ENCODE measurements around the gene FILIP1.

FILIP1 gene

DNA sequence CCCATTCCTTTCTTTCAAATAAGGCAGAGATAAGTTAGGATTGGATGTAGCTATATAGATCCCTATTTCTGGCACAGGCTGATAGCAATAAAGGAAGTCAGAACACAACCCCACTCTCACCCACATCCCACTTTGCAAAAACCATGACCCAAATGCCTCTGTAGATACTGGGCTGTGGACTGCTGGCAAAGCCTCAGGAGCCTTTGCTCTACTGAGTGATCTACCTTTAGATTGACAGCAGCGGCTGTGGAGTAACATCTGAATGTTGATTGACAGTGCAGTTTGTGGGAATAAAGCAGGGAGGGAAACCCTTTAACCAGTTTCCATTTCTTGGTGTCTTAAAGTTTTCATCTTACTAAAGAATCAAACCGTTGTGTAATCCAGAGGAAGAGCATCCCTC lies 202.3 kb downstream of the FILIP1 start:
- Mint-ChIP-seq H3K4me1 (peaks cover 32% of the 10 kb centered on the region), H3K27me3 (no peaks in the 10 kb centered on the region), H3K27ac (no peak overlapping the region), H3K9me3 (no peaks in the 10 kb centered on the region), H3K36me3 (peaks cover 18% of the 10 kb centered on the region), H3K4me3 (no peak overlapping the region)
- DNase-seq, result no peak
- CTCF ChIA-PET, result no interaction called here

DNA sequence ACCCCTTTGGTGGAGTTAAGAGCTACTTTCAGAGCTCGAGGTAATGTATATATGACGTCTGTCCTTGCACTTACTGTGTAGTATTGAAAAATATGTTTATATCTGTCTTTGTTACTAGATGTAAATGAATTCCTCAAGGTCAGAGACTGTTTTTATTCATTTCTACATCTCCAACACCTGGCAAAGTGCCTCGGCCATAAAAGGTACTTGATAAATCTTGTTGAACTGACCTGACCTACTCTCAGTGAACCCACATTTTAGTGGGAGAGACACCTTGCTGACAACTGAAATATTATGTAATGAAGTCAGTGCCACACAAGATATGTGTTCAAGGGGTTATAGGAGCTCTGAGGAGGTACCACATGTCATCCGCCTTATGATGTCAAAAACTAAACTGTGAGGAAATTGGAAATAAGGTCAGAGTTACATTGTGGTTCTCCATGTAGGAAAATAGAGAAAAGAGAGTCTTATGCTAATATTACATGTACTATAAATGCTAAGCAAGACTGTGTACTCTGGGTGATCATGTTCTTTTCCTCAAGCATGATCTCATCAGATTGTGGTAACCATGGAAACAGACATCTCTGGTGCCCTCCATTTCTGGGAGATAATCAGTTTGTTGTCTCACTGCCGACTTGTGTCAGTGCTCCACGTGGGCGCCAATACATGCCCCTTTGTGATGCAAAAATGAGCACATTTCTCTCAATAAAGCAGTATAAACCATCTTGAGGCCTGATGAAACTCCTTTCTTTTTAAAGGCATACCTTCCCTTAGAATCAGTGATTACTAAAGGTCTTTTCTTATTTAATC lies 203.3 kb downstream of the FILIP1 start:
- Mint-ChIP-seq H3K27ac (no peak overlapping the region), H3K9me3 (no peaks in the 10 kb centered on the region), H3K4me3 (no peak overlapping the region), H3K4me1 (peaks cover 35% of the 10 kb centered on the region), H3K27me3 (no peaks in the 10 kb centered on the region), H3K36me3 (peaks cover 18% of the 10 kb centered on the region)
- CTCF ChIA-PET, result no interaction called here
- DNase-seq, result no peak

DNA sequence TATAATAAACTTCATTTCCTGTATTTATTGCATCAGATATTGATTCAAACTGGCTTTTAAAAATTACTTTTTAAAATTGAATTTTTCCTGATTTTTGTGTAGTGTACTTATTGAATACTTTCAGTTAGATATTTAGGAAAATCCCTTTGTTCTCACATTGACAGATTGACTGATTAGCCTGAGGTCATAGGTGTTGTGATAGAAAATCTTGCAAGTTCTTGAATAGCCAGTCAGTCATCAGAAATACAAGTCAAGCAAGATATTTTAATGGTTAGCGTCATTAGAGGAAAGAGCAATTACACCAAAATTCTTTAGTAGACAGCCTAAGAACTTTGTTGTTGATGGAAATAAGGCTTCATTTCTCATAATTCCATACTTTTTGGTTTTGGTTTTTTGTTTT lies 205.6 kb downstream of the FILIP1 start:
- Mint-ChIP-seq H3K27me3 (no peaks in the 10 kb centered on the region), H3K4me3 (no peak overlapping the region), H3K36me3 (peaks cover 18% of the 10 kb centered on the region), H3K4me1 (peaks cover 33% of the 10 kb centered on the region), H3K9me3 (no peaks in the 10 kb centered on the region), H3K27ac (no peak overlapping the region)
- CTCF ChIA-PET, result no interaction called here
- no peak for DNase-seq

DNA sequence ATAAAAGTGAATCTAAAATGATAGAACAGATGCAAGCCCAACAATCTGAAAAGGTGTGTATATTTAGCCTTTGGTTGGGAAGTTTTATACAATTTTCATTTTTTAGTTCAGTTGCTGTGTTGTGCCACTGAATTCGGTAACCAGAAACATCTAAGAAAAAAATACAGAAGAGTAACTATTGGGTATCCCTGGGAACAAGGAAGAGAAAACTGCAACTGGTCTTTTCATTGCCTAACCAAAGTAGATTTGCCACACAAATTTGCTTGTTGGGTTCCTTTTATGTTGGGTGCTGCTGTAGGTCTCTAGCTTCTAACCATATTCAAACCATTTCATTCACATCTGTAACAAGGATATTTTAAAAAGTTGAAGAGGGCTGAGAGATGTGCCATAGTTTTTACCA lies 206.2 kb downstream of the FILIP1 start:
- Mint-ChIP-seq H3K36me3 (peaks cover 18% of the 10 kb centered on the region), H3K4me3 (no peak overlapping the region), H3K4me1 (peaks cover 32% of the 10 kb centered on the region), H3K9me3 (no peaks in the 10 kb centered on the region), H3K27me3 (no peaks in the 10 kb centered on the region), H3K27ac (no peak overlapping the region)
- CTCF ChIA-PET, result no interaction called here
- no peak for DNase-seq

DNA sequence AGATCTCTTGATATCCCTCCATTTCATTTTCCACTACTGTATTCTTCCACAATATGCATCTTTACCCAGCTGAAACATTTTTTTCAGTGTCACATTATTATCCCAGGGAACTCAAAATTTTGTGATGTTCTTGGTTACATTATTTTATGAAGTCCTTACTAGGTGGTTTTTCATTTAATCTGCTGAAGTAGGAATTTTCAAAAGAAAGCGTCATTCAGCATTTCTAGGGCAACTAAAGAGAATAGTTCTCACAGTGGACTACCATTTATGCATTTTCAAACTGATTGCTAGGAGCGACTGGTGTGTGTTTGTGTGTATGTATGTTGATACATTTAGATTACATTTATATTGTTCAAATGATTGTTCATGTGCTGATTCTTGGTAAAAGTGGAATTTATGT lies 206.6 kb downstream of the FILIP1 start:
- peaks cover 32% of the 10 kb centered on the region for H3K4me1 Mint-ChIP-seq
- peak overlapping the region; percentile 66 for H3K4me3 Mint-ChIP-seq
- no peaks in the 10 kb centered on the region for H3K9me3 Mint-ChIP-seq
- H3K27me3 Mint-ChIP-seq, result no peaks in the 10 kb centered on the region
- H3K36me3 Mint-ChIP-seq, result peaks cover 18% of the 10 kb centered on the region
- CTCF ChIA-PET, result no interaction called here
- no peak for DNase-seq
- no peak overlapping the region for H3K27ac Mint-ChIP-seq

DNA sequence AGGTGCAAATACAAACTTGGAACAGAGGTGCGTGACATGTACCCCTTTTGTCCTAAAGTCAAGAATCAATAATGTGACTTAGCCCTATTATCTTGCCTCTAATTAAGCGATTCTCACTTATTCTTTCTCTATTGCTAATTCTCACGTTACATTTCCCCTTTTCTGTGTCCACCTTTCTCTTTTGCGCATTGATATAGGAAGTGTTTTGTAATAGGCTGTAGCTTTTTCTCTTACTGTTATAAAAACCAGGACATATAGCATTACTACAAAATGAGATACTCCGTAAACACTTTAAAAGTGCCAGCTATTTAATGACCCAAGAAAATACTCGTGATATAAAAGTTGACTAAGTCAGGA lies 208.3 kb downstream of the FILIP1 start:
- peaks cover 41% of the 10 kb centered on the region for H3K4me1 Mint-ChIP-seq
- H3K27me3 Mint-ChIP-seq, result no peaks in the 10 kb centered on the region
- no peak overlapping the region for H3K27ac Mint-ChIP-seq
- peaks cover 17% of the 10 kb centered on the region for H3K36me3 Mint-ChIP-seq
- no peaks in the 10 kb centered on the region for H3K9me3 Mint-ChIP-seq
- H3K4me3 Mint-ChIP-seq, result no peak overlapping the region
- DNase-seq, result no peak
- CTCF ChIA-PET, result interaction anchor here (1.4 to 1.6 kb wide), 3 partner anchors 12 to 29 kb away, joined by 3 to 8 read pairs (median 5); no protein-coding TSS in a partner anchor

DNA sequence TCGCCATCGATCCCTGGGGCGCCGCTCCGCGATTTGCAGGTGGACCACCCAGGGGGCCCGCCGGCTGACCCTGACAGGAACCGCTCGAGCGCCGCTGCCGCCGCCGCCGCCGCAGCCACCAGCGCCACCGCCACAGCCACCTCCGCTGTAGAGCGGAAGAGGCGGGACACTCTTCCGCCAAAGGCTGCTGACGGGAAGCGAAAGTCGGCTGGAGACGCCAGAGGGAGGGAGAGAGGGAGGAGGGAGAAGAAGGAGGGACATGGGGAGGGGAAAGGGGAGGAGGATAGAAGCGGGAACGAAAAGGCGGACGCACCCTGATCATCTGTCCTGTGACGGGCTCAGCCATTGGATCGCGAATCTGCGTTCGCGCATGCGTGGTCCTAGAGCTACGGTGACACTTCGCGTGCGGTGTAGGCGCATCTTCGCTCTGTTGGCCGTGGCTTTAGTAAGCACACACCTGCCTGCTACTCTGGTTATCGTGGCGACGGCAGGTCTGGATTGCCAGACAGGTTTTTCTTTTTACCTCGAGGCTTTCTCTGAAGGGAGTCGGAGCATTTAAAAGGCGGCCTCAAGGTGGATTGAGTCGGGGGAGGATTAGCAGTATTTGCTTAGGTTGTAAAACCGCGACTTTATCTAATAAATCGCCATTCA lies 208.8 kb downstream of the FILIP1 start, which contains the start of gene TMEM30A:
Gene TMEM30A, minus strand, starts transcription at position 161 of the 651 bp plus-strand sequence. Its CDS starts 154 bp downstream, at position 7.
- no peaks in the 10 kb centered on the region for H3K9me3 Mint-ChIP-seq
- H3K4me1 Mint-ChIP-seq, result peaks cover 46% of the 10 kb centered on the region
- peak; percentile 98 for DNase-seq
- H3K27ac Mint-ChIP-seq, result no peak within 1 kb of the TSS
- H3K27me3 Mint-ChIP-seq, result no peaks in the 10 kb centered on the region
- CTCF ChIA-PET, result interaction anchor here (0.6 to 1.6 kb wide), 6 partner anchors 10 to 29 kb away, joined by 3 to 8 read pairs (median 4); no protein-coding TSS in a partner anchor
- no peak within 1 kb of the TSS for H3K4me3 Mint-ChIP-seq
- peaks cover 17% of the 10 kb centered on the region for H3K36me3 Mint-ChIP-seq

DNA sequence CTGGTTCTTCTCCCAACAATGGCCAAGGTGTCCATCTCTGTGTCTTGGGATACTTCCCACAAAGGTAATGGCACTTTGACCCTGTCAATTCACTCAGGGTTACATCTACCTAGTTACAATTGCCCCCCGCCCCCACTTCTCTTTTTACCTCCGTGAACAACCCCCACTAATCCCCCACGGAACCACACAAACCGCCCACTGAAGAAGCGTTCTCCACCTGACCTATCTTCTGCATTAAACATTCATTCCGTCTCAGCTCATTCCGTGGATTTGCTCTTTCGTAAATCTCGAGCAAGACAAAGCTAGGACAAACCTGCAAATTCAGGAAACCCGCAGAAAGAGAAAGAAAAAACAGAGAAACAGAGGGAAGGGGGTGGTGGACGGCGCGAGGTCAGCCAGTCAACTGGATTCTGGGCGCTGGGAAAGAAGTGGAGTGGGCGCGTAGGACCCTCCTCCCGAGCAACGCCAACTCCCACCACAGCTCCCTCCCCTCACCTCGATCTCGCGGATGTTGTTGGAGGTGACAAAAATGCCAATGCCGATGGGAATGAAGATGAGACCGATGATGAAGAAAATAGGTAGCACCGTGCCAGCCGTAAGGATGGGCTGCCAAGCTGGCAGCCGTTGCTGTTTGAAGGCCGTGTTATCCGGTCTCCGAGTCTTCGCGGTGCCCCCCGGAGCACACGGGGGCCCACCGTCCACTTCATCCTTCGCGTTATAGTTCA lies 209.5 kb downstream of the FILIP1 start:
- no peaks in the 10 kb centered on the region for H3K27me3 Mint-ChIP-seq
- no peak overlapping the region for H3K27ac Mint-ChIP-seq
- peak; percentile 45 for DNase-seq
- CTCF ChIA-PET, result interaction anchor here (0.6 to 1.6 kb wide), 7 partner anchors 11 to 28 kb away, joined by 3 to 8 read pairs (median 3); no protein-coding TSS in a partner anchor
- no peaks in the 10 kb centered on the region for H3K9me3 Mint-ChIP-seq
- no peak overlapping the region for H3K4me3 Mint-ChIP-seq
- H3K36me3 Mint-ChIP-seq, result peaks cover 19% of the 10 kb centered on the region
- peaks cover 52% of the 10 kb centered on the region for H3K4me1 Mint-ChIP-seq

DNA sequence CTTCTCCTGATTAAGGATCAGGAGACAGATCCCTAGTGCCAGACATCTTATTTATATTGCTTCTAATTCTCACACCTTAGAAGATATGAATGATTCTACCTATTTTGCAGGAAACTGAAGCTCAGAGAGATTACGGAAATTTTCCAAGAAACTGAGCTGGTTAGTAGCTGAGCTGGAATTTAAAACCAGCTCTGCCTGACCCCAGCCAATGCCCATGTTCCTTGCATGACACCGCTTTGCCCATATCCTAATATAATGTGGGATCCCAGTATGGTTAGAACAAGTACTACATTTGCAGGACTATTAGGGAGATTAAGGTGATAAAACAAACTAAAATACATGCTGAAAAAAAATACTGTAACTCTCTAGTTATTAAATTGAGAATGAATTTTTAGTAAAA lies 210.9 kb downstream of the FILIP1 start:
- Mint-ChIP-seq H3K27ac (no peak overlapping the region), H3K27me3 (no peaks in the 10 kb centered on the region), H3K36me3 (peaks cover 25% of the 10 kb centered on the region), H3K4me3 (peak overlapping the region; percentile 55), H3K9me3 (no peaks in the 10 kb centered on the region), H3K4me1 (peaks cover 52% of the 10 kb centered on the region)
- DNase-seq, result no peak
- CTCF ChIA-PET, result interaction anchor here (0.6 to 1.0 kb wide), 3 partner anchors 16 to 25 kb away, joined by 3 to 5 read pairs (median 3); no protein-coding TSS in a partner anchor

DNA sequence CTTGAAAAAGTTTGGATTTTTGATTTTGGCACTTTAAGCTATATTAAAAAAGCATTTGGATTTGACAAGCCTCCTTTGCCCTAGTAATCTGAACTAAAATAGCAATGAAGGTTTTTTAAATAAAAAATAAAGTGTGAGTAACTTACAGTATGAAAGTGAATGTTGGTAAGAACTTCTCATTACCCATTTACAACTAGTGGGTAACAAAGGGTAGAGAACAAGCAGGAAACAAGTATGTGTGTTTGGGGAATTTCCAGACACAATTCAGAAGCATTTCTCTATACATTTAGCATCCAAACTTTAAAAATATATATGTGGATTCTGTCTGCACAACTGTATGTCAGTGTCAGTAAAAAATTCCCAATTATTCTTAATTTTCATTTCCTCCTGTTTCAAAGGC lies 211.9 kb downstream of the FILIP1 start:
- Mint-ChIP-seq H3K27ac (no peak overlapping the region), H3K27me3 (no peaks in the 10 kb centered on the region), H3K9me3 (no peaks in the 10 kb centered on the region), H3K4me3 (peak overlapping the region; percentile 51), H3K4me1 (peaks cover 47% of the 10 kb centered on the region), H3K36me3 (peaks cover 21% of the 10 kb centered on the region)
- CTCF ChIA-PET, result interaction anchor here (2.1 kb wide), 1 partner anchor 15 kb away, joined by 5 read pairs; no protein-coding TSS in a partner anchor
- DNase-seq, result no peak

DNA sequence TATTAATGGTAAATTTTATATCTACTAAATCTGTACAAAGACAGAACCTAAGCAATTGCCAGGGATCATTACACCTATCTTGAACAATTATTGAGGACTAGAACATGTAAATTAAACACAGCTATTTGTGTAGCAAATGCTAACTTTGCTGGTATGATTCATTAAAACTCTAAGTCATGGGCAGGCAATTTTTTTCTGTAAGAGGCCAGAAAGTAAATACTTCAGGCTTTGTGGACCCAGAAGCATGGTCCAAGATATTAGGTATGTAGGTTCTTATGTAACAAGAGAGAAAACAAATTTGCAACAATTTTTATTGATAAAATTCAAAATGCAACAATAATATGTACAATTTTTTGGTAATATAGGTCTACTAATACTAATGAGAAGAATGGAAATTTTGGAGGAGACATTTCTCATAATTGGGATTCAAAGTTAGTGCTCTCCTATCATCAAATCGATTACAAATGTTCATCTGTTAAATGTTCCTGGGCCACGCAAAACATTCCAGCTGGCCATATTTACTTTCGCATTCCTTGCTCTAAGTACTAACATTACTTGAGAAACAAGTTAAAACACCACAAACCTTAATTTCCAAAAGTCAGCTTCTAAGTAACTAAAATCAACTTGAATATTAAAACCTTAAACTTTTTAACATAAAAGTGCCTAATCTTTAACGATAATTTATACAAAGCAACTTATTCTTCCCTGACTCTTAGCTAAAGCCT lies 213.3 kb downstream of the FILIP1 start:
- DNase-seq, result no peak
- Mint-ChIP-seq H3K9me3 (peaks cover under 1% of the 10 kb centered on the region), H3K27ac (no peak overlapping the region), H3K4me1 (peaks cover 53% of the 10 kb centered on the region), H3K27me3 (no peaks in the 10 kb centered on the region), H3K4me3 (no peak overlapping the region), H3K36me3 (peaks cover 32% of the 10 kb centered on the region)
- CTCF ChIA-PET, result interaction anchor here (2.1 kb wide), 1 partner anchor 14 kb away, joined by 5 read pairs; no protein-coding TSS in a partner anchor

DNA sequence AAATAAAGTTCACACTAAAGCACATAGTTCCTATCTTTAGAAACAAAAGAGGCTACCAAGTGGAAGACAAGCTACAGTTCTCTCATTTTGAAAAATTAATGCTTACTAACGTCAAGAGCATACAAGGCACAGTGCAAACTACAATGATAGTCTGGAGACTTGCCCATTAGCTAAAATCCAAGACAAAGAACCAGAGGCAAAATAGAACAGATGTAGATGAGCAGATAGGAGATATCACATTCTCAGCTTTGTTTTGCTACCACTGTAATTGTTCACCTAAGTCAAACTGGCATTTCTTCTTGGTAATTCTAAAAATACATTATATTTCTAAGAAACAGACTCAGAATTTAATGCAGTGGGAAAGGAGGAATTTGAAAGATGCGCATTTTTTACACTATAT lies 214.2 kb downstream of the FILIP1 start:
- Mint-ChIP-seq H3K36me3 (peaks cover 37% of the 10 kb centered on the region), H3K27ac (no peak overlapping the region), H3K4me1 (peaks cover 58% of the 10 kb centered on the region), H3K9me3 (peaks cover 5% of the 10 kb centered on the region), H3K27me3 (no peaks in the 10 kb centered on the region), H3K4me3 (no peak overlapping the region)
- CTCF ChIA-PET, result interaction anchor here (1.2 to 2.2 kb wide), 2 partner anchors 12 to 18 kb away, joined by 5 to 9 read pairs; no protein-coding TSS in a partner anchor
- DNase-seq, result no peak

DNA sequence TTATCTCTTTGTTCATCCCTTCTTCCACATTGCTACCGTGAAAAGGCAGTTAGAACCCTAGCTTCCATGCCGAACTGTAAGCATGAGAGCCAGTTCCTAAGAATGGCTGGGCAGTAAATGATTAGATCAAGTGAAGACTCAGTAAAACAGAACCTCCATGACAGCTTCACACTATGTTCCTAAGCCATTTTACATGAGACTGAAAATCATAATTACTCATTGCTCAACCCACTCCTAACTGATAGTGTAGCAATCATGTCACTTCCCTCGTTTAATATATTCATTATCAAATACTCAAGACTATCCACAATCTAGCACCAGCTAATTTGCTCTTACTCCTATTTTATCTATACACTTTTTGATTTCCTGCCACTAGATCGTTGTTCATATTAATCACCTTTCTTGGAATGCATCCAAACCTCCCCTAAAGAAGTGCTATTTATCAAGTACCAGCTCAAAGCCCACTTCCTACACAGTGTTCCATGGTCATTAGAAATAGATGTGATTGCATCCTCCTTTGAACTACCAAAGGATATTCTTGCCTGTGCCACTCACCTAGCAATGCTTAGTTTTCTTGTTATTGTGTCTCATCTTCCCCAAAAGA lies 215.0 kb downstream of the FILIP1 start:
- H3K9me3 Mint-ChIP-seq, result peaks cover 5% of the 10 kb centered on the region
- peaks cover 46% of the 10 kb centered on the region for H3K36me3 Mint-ChIP-seq
- H3K4me3 Mint-ChIP-seq, result no peak overlapping the region
- DNase-seq, result no peak
- H3K27me3 Mint-ChIP-seq, result no peaks in the 10 kb centered on the region
- CTCF ChIA-PET, result interaction anchor here (1.2 to 2.2 kb wide), 2 partner anchors 11 to 19 kb away, joined by 5 to 9 read pairs; no protein-coding TSS in a partner anchor
- H3K4me1 Mint-ChIP-seq, result peaks cover 63% of the 10 kb centered on the region
- H3K27ac Mint-ChIP-seq, result no peak overlapping the region

Measured in activated naive CD4-positive, alpha-beta T cell treated with anti-CD3 and anti-CD28 coated beads, Interleukin-2, amount 10 ng/mL, durations not matched to agents 7 days and 5 days (primary cell).